HG03558 (cell line): Measurements from ENCODE around the gene SNAP47.
"Not testable (repeated sequence)": the region's sequence is repeated elsewhere in the genome, so short reads cannot be mapped to it uniquely, and the experiment has no call there.

Experiments used
- ATAC-seq: cut with Tn5 transposase; IDR thresholded peaks from one replicate; pipeline ENCODE4 v1.9.1; 2021; ENCODE audit warnings: moderate number of reproducible peaks; ENCODE audit not compliant: unreplicated experiment; ENCODE audit errors: extremely low read depth

The SNAP47 gene, protein sequence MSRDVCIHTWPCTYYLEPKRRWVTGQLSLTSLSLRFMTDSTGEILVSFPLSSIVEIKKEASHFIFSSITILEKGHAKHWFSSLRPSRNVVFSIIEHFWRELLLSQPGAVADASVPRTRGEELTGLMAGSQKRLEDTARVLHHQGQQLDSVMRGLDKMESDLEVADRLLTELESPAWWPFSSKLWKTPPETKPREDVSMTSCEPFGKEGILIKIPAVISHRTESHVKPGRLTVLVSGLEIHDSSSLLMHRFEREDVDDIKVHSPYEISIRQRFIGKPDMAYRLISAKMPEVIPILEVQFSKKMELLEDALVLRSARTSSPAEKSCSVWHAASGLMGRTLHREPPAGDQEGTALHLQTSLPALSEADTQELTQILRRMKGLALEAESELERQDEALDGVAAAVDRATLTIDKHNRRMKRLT

DNA sequence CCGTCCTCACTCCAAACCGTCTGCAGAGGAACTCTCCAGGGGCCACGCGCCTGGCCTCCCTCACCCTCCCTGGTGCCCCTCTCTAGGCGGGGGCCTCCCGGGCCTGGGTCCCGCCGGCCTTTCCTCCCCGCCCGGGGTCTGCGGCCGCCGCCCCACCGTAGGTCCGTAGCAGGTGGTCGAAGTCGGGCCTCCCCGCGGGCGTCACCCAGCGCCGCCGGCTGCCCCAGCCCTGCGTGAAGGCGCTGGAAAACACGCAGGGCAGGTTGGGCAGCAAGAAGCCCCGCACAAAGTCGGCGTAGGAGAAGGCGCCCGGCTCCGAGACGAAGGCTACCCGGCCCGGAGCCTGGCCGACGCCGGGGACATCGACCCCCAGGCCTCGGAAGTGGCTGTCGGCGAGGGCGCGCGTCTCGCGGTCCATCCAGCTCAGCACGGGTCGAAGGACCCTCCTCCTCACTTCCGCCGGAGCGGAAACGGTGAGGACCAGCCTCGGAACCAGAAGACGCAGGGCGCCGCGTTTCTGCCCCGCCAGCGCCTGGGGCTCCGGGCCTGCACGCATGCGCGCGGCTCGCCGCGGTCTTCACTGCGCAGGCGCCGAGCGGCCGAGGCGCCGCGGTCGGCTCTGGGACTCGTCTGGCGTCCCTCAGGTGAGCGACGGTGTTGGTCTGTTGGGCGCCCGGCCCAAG lies at the start of gene SNAP47, which contains the start of gene JMJD4:
SNAP47 (plus strand) TSS at position 580 of the 683 bp plus-strand sequence. CDS start 12,302 bp downstream, outside the sequence.
JMJD4 (minus strand) TSS at position 447 of the 683 bp plus-strand sequence; CDS start at position 418, 29 bp downstream.
- ATAC-seq: peak; percentile 87

DNA sequence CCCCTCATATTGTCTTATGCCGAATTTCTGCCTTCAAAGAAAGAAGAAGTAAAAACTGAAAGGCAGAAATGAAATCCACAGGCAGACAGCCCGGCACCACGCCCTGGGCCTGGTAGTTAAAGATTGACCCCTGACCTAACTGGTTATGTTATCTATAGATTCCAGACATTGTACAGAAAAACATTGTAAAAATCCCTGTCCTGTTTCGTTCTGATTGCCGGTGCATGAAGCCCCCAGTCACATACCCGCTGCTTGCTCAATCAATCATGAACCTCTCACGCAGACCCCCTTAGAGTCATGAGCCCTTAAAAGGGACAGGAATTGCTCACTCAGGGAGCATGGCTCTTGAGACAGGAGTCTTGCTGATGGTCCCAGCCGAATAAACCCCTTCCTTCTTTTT lies 49.4 kb upstream of the SNAP47 start:
- ATAC-seq: no peak

DNA sequence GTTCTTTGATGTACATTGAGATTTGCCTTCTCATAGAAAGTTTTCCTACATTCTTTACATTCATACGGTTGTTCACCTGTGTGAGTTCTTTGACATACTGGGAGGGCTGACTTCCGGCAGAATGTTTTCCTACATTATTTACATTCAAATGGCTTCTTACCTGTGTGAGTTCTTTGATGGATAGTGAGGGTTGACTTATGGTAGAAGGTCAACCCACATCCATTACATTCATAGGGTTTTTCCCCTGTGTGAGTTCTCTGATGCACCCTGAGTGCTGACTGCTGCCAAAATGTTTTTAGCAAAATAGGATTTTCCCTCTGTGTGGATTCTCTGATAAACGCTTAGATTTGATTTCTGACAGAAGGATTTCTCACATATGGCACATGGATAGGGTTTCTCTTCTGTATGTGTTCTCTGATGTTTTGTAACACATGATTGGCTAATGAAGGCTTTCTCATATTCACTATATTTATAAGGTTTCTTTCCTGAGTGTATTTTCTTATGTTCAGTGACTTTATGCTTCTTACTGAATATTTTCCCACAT lies 37.8 kb upstream of the SNAP47 start:
- ATAC-seq: no peak

DNA sequence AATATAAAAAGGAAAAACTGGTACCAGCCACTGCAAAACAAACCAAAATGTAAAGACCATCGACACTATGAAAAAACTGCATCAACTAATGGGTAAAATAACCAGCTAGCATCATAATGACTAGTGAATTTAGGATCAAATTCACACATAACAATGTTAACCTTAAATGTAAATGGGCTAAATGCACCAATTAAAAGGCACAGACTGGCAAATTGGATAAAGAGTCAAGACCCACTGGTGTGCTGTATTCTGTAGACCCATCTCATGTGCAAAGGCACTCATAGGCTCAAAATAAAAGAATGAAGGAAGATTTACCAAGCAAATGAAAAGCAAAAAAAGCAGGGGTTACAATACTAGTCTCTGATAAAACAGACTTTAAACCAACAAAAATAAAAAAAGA lies 33.6 kb upstream of the SNAP47 start:
- ATAC-seq: not testable (repeated sequence)

DNA sequence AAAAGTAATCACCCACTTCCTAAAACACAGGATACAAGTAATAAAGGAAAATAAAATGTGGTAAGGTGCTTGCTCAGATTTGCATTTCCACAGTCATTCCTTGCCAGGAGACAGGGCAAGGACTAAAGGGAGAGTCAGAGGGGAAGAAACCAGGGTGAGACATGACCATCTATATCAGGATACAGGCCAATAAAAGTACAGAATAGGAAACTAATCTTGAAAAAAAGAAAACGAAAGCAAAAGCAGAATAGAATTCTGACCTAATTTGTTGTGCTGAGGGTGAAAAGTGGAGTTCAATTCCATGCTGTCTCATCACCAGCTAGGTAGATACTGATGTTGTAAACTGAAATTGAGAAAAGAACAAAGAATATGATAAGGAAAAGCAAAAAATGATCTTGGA lies 27.4 kb upstream of the SNAP47 start:
- ATAC-seq: no peak

DNA sequence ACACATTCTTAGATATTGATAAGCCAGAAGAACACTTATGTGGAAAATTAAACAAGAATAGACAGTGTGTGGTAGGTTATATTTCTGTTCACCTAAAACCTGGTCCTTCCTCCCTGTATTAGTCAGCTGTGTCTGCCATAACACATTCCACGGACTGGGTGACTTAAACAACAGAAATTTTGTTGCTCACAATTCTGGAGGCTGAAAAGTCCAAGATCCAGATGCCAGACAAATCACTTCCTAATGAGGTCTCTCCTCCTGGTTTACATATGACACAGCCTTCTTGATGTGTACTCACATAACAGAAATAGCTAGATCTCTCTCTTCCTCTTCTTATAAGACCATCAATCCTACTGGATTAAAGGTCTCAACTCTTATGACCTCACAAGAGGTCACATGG lies 25.8 kb upstream of the SNAP47 start:
- ATAC-seq: no peak

DNA sequence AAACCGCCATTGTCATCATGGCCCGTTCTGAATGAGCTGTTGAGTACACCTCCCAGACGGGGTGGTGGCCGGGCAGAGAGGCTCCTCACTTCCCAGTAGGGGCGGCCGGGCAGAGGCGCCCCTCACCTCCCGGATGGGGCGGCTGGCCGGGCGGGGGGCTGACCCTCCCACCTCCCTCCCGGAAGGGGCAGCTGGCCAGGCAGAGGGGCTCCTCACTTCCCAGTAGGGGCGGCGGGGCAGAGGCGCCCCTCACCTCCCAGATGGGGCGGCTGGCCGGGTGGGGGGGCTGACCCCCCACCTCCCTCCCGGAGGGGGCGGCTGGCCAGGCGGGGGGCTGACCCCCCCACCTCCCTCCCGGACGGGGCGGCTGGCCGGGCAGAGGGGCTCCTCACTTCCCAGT lies 24.8 kb upstream of the SNAP47 start:
- not testable (repeated sequence) for ATAC-seq

DNA sequence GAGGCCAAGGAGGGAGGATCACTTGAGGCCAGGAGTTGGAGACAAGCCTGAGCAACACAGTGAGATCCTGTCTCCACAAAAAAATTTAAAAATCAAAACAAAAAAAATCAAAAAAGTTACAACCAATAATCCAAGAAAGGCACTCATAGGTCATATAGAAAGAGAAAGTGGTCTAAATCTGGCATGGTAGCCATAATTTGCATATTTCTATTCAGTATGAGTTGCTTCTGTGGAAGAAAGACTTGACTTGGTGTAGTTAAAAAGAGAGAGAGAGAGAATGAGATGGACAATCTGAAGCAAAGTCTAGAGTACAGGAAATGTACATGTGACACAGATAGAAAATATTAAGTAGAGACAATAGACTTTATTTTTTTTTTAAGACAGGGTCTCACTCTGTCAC lies 22.6 kb upstream of the SNAP47 start:
- no peak for ATAC-seq

DNA sequence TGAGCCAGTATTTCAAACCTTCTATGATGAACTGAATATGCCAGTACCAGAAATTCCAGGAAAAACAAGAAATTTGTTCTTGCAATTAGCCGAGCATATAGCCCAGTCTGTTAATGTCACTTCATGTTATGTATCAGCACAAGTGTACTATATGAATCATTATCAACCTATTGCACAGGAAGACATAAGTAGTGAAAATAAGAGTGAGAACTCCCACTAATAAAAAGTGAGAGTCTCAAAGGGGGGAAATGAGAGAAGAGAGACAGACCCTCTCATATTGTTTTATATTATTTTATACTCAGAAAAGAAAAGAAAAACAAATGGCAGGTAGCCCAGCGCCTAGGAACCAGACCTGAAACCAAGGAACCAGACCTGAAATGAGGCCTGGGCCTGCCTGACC lies 16.3 kb upstream of the SNAP47 start:
- ATAC-seq: no peak

DNA sequence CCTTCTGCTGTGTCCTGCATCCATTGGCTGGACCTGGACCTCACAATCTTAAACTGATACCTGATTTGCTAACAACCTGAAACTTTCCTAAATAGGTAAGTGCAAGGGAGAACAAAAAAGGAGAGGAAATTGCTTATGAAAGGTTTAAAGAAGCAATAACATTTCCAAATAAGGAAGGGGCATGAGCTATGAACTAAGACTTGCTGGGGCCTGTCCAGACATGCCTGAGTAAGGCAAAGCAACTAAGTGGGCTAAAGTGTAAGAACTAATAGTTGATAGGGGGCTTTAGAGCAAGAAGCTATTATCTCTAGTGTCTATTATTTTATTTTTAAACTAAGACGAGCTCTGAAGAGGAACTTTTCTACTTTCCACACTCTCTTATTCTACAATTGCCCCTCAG lies 11.8 kb upstream of the SNAP47 start:
- no peak for ATAC-seq

DNA sequence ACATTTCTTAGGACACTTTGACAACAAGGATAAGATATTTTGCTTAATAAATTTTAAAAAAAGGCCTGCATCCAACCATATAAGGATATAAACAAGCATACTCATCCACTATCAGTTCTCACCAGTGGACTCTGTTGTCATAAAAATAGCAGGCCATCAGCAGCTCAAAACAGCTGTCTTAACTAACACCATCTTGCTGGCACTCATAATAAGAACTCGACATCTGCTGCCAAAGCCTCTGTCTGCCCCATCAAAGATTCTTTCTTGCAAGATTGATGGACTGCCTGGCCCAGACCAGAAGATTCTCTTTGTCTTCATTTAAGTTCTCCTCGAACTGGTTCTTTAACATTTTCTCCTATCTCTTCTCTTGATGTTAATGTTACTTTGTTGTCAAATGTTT lies 10.2 kb upstream of the SNAP47 start:
- no peak for ATAC-seq

DNA sequence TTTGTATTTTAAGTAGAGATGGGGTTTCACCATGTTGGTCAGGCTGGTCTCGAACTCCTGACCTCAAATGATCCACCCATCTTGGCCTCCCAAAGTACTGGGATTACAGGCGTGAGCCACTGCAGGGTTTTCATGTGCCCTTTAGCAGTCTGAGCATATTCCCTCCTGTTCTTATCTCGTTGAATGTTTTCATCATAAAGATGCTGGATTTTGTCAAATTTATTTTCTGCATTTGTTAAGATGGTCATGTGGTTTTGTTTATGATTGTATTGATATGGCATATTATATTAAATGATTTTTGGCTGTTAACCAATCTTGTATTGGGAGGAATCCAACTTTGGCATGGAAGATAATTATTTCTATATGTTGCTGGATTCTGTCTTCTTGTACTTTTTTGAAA lies 8.9 kb upstream of the SNAP47 start:
- ATAC-seq: no peak

DNA sequence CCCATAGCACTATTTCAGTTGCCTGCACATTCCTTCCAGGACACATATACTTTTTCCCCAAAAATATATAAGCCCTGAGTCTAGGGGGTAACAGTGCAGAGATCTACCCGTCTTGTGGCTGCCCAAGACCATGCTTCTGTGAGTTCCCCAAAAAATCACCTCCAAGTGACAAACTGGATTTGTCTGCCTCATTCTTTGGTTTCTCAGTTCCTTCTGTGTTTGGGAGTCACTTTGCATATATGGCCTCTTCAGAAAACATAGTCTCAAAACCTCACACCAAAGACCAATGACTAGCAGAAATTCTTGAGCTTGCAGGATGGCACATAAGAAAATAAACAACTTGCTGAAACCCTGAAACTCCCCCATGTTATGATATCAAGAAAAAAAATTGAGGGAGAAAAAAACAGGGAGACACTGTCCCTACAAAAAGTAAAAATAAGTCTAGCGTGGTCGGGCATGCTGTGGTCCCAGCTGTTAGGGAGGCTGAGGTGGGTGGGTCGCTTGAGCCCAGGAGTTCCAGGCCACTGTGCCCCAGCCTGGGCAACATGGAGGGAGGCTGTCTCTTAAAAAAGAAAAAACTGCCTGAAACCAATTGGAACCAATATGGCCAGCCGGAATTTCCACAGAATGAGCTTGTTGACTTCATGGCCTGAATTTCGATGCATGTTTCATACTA lies 8.2 kb upstream of the SNAP47 start:
- no peak for ATAC-seq

DNA sequence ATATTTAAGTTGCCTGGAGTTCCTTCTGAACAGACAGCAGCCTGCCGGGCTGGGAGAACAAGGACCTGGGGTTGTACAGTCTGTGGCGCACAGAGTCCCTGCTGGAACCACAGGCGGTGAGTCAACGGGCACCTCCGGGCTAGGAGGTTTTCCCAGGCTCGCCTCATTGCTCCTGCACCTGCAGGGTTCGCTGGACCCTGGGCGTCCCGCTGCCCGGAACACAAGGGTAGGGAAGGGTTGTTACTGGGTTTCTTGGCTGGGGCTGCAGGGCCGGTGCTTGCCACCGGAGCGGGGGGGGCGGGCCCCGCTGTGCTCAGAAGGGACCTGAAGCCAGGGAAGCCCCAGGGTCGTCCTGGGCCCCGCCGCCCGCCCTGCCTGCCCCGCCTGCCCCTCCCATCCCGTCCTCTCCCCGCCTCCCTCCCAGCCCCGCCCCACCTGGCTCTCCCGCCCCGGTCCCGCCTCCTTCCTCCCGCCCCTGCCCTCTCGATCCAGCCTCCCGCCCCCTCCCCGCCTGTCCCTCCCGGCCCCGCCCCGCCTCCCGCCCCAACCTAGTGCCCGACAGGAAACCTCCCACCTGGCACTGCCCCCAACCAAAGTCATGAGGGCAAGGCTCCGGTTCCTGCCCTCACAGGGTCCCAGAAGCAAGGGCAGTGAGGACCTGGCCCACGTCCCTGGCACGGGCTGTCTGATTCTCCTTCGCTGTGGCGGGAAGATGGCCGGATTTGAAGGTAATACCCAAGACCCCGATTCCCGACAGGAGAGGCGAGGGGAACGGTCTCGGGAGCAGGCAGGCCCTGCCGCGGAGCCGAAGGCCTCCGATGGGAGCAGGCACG lies 7.0 kb upstream of the SNAP47 start:
- no peak for ATAC-seq

DNA sequence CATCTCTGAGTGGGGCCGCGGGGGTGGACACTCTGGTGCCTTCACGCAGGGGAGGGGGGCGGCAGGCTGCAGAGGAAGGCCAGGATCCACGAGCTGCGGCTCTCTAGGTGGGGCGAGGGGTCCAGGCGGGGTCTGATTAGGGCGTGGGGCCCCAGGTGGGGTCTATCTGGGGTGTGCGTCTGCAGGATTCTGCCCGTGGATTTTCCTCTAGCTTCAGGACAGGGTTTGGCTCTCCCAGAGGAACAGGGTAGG lies 6.4 kb upstream of the SNAP47 start:
- no peak for ATAC-seq

DNA sequence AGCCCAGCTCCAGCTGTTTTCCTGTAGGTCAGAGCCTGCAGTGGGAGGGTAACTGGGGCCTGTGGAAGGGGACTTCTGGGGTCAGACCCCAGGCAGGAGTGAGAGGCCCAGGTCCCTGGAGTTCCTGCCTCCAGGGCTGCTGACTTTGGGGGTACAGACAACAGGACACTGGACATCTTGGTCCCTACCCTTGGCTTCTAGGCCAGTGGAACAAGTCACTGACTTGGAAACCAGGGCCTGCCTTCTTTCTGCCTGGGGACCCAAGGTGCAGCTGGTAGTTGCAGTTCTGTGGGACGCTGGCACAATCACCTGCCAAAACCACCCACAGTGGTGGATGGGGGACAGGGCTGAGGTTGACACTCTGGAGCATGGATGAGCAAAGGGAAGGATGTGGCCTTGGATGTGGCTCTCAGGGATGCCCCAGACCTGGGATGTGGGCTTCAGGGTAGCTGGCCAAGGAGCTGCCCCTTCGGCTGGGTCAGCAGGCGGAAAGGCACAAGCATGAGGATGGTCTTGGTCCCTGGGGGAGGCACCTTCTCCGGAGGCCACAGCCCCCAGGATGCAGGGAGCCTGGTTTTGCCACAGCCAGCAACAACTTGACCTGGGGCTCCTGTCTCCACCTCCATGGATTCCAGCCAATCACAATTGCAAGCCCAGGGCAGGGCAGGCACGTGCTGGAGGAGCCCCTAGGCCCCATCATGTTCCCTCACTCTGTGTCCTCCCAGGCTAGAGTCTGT lies 5.9 kb upstream of the SNAP47 start:
- ATAC-seq: no peak

DNA sequence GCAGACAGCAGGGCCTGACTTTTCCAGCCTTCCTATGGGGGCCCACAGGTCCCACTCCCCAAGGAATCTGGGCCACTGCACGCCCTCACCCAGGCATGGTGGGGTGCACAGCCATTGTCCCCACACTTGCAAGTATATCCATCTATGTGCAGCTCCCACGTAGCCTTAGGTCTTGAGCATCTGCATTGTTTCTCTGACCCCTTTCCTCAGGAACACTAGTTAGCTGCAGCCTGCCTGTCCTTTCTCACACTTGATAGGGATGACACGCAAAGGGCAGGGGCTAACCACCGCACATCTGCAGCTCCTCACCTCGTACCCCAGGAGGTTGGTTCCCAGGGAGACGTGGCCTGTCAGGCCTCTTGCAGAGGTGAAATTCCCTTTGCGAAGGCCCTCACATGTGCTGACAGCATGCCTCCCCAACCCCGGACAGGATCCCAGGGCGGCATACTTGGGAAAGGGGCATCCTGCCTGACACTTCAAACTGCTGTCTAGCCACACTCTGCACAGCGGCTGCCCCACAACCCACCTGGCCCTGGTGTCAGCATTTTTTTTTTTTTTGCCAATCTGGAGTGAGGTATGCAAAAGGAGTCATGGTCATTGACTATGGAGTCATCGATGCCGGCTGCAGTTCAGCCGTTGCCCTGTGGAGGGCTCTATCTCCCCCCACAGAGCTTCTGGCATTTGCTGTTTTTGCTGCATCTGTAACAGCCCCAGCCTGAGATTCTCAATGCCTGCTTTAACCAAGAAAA lies 5.2 kb upstream of the SNAP47 start:
- ATAC-seq: no peak

DNA sequence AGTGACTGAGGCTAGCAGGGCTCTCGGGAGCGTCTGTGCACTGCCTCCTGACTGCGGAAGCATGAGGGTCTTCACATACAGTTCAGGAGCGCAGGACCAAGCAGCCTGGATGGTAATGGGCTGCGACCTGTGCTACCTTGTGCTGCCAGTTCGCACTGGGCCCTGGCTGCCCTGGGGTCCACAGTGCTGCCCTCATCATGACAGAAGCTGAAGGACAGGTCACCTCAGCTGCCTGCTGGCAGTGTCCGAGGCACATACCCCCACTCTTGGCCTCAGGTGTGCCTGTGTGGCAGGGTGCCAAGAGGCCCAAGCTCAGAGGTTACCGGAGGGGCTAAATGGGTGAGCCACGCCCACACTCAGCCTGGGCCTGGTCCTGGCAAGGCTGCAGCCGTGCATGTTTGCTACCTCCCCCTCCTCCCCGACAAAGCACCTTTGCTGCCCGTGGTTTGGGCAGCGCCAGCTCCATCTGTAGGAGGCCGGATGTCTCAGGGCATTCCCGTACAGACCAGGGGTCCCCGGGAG lies 4.5 kb upstream of the SNAP47 start:
- no peak for ATAC-seq

DNA sequence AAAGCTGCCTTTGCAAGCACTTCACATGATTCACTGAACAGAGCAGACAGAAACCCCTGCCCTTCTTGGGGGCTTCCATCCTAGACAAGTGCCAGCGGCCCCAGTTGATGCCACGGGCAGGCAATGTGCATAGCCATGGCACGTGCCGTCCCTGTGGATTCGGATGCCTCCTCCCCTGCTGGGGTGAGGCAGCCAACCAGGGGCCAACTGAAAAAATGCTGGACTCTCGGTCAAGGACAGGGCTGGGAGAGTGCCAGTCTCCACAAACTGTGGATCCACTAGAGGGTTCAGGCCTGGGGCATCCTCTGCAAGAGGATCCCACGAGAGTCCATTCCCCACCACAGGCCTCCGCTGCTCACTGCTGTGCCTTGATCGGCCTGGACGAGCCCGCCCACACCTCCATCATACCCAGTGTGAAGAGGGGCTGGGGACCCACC lies 4.0 kb upstream of the SNAP47 start:
- no peak for ATAC-seq
